GM19193 (cell line): ENCODE results near the gene AK1.
A peak's percentile ranks its signal among the peaks of the same experiment; 100 is the strongest.

Experiments
- POLR2A ChIP-seq: IDR thresholded peaks from 4 replicates; pipeline ENCODE4 v1.6.1; 2011; ENCODE audit not compliant: insufficient read depth, insufficient read length; ENCODE audit errors: extremely low read depth

Gene AK1

GRCh38 chr9:127899128-127899943 is 21.9 kb upstream of the AK1 start, which contains the start of gene ST6GALNAC6:
ST6GALNAC6 (minus strand) TSS chr9:127899603; CDS start chr9:127897981, 1,622 bp downstream.
- peak; percentile 47 for TF ChIP-seq POLR2A

DNA sequence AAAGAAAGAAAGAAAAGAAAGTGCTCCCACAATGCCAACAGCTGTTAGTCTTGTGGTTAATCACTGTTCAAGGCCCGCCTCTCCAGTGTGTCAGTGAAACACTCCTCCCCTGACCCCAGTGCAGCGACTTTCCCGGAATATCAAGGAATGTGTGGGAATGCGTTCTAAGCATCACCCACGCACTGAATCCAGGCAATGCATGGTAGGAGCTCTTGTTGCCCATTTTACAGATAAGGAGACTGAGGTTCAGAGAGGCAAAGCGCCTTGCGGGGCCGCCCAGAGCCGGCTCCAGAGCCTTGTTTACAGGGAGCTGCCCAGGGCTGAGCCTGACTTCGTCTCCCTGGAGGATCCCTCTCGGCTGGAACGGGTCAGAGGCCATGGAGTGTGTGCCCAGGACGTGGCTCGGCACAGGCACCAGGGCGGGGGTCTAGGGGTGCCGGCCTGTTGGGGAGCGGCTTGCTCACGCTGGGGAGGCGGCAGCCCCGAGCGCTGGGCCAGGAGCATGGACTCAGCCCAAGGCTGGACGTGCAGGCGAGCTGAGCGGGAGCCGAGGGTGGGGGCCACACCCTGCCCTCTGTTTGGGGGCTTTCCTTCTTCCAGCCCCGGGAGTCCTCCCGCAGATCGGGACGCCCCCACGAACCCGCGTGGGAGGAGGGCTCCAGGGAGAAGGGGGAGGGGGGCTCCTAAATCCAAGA is 21.1 kb upstream of the AK1 start:
- TF ChIP-seq POLR2A = no peak

DNA sequence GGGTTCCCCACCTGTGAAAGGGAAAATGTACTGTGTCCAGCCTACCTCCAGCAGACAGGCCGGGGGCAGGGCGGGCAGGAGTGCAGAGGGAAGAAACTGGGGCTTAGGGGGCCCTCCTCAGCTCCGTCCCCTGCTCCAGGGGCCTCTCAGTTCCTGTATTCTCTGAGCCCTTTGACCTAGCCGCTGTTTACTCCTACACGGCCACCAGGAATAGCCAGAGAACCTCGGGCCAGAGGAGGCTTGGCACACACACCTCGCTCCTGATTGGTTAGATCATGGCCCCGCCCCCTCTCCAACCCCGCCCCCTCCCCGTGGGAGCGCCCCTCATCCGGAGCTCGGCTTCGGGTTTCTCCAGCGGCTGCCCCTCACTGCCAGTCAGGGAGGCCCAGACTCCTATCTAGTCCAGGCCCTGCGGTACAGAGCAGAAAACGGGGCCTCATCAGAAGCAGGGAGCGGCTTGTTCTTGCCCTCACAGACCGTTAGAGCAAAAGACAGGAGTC is 19.8 kb upstream of the AK1 start:
- no peak for TF ChIP-seq POLR2A

GRCh38 chr9:127896395-127897192 is 19.1 kb upstream of the AK1 start:
- no peak for TF ChIP-seq POLR2A

DNA sequence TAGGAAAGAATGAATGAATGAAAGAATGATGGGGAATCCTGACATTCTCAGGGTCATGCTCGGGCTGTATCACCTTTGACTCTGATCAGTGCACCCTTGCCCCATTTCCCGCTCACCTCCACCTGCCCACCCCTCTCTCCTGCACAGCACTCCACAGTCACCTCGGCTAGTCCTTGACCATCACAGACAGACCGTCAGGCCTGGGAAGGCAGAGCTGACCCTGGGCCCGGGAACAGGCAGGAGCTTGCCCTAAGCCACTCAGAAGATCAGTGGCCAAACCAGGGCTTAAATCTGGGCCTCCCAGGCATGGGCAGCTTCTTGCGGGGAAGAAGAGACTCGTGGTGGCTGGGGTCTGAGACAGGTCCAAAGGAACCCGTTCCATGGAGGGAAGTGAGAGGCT is 18.3 kb upstream of the AK1 start:
- no peak for TF ChIP-seq POLR2A

- no peak for TF ChIP-seq POLR2A
Measured at GRCh38 chr9:127893392-127893791, 15.9 kb upstream of the AK1 start.

DNA sequence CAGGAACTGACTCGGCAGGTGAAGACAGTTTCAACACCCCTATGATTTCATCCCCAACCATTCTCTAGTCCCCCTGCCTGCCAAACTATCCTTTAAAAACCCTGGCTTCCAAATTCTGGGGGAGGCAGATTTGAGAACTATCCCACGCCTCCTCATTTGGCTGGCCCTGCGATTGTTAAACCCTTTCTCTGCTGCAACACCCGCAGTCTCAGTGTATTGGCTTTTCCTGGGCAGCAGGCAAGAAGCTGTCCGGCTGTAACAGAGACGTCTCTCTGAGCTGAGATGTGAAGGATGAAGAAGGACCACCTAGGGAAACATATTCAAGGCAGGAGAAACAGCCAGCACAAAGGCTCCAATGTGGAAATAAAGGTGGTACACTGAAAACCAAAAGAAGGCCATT is 15.4 kb upstream of the AK1 start:
- no peak for TF ChIP-seq POLR2A

DNA sequence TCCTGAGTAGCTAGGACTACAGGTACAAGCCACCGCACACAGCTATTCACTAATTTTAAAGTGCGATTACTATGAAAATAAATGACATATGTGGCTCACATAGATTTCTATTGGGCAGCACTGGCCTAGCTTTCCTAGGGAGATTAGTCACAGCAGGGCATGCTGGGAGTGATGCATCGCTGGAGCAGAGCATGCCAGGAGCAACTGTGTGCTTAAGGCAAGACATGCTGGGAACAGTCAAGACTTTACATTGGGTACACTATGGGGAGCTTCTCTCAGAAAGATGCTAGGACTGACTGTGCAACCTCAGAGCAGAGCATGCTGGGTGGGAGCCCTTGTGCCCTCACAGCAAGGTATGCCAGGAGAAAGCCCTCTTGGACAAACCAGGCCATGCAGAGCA is 12.6 kb upstream of the AK1 start:
- no peak for TF ChIP-seq POLR2A

DNA sequence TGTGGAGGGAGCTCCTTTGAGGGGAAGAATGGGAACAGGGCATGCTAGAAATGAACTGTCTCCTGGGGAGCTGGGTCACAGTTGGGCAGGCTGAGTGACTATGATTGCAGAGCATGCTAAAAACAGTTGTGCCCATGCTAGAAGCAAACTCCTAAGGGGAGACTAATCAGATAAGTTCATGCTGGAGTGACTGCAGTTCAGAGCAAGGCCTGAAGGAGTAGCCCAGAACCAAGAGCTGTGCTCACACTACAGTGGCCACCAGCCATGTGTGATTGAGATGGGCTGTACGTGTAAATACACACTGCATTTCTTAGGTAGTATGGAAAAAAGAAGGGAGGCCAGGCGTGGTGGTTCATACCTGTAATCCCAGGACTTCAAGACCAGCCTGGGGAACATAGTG is 10.3 kb upstream of the AK1 start:
- no peak for TF ChIP-seq POLR2A

DNA sequence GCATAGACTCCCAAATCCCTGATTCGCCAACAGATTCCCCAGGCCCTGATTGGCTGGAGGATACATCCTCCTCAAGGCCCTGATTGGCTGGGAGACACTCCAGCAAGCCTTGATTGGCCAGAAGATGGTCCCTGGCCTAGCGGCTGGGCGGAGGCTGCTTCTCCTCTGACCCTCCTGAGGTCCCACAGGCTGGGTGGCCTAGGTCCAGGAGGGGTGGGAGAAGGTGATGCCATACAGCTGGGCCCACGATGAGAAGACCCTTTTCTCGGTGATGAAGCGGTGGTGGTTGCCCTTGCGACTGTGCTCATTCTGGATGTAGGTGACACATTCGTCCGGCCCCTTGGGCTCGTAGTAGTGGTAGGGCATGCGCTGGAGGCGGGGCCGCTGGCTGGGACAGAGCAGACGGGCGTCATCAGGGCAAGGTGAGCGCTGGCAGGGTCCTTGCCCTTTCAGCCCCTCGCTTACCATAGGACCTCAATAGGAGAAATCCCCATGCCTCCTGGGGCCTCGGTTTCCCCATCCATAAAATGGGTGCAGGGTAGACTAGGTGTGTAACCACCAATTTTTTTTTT is 9.0 kb upstream of the AK1 start:
- TF ChIP-seq POLR2A = no peak

- no peak for TF ChIP-seq POLR2A
Measured at GRCh38 chr9:127885508-127886281, 8.2 kb upstream of the AK1 start.

- no peak for TF ChIP-seq POLR2A
Measured at GRCh38 chr9:127884976-127885490, 7.6 kb upstream of the AK1 start.

- TF ChIP-seq POLR2A = no peak
Measured at GRCh38 chr9:127884427-127884911, 7.0 kb upstream of the AK1 start.

- TF ChIP-seq POLR2A = no peak
Measured at GRCh38 chr9:127883959-127884358, 6.5 kb upstream of the AK1 start.
